ENCODE measurements around the gene AURKAIP1. TPM values are rescaled to one million over a fixed set of nuclear protein-coding genes. Genes with fewer than 3 reads are reported as not detected.
"Not testable (repeated sequence)": the region's sequence is repeated elsewhere in the genome, so short reads cannot be mapped to it uniquely, and the experiment has no call there.

AURKAIP1 gene
- total and polyA plus RNA-seq, 9 donors, result 6.0 to 94.0 (median 73.2) TPM

DNA sequence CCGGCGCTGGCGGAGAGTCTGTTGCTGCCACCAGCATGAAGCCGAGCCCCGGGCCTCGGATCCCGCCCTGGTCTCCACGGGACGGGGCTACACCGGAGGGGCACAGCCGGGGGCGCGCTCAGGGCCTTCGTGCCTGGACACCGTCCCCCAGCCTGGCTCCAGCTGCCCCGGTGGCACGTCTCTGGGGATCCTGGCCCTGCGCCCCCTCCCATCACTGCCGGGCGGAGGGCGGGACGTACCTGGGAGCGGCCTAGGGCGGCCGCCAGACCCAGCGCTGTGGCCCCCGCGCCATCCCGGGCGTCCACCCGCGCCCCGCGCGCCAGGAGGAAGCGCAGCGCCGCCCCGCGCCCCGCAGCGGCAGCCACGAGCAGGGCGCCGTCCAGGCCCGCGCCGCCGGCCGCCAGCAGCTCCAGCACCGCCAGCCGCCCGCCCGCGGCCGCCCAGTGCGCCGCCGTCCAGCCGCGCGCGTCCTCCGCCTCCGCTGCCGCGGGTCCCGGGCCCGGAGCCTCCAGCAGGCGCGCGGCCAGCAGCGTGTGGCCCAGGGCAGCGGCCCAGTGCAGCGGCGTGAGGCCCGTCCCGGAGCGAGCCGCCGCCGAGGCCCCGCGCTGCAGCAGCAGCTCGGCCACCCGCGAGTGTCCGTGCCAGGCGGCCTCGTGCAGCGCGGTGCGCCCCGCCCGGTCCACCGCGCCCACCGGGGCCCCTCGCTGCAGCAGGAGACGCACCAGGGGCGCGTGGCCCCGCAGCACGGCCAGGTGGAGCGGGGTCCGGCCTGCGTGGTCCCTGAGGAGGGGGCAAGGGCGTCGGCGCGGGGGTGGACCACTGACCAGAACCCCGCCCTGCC, 45.0 kb upstream of the AURKAIP1 start:
- Histone ChIP-seq H3K9me3 (no peaks in the 10 kb centered on the region), H3K36me3 (no peaks in the 10 kb centered on the region), H3K4me3 (peak overlapping the region; percentile 34), H3K27me3 (no peaks in the 10 kb centered on the region), H3K27ac (peak overlapping the region; percentile 74 to 83), H3K4me1 (ENCODE audit: insufficient read depth) (peaks cover 9% of the 10 kb centered on the region)
- DNase-seq, result peak in 3 of 5 donors; percentile 51 to 73 (median 65)
- intact Hi-C loops (cut with DNase I), result no loop called here
- TF ChIP-seq, protein P1, sequence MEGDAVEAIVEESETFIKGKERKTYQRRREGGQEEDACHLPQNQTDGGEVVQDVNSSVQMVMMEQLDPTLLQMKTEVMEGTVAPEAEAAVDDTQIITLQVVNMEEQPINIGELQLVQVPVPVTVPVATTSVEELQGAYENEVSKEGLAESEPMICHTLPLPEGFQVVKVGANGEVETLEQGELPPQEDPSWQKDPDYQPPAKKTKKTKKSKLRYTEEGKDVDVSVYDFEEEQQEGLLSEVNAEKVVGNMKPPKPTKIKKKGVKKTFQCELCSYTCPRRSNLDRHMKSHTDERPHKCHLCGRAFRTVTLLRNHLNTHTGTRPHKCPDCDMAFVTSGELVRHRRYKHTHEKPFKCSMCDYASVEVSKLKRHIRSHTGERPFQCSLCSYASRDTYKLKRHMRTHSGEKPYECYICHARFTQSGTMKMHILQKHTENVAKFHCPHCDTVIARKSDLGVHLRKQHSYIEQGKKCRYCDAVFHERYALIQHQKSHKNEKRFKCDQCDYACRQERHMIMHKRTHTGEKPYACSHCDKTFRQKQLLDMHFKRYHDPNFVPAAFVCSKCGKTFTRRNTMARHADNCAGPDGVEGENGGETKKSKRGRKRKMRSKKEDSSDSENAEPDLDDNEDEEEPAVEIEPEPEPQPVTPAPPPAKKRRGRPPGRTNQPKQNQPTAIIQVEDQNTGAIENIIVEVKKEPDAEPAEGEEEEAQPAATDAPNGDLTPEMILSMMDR (IDR thresholded peaks at IDR 0.05), result peak in 2 of 3 donors; percentile 14 to 33
- TF ChIP-seq EP300 (IDR thresholded peaks at IDR 0.05), result no peak
- WGBS, 3 donors, result 2 to 9% (median 7%) methylated on average over 43 to 112 of the region's 112 CpGs

DNA sequence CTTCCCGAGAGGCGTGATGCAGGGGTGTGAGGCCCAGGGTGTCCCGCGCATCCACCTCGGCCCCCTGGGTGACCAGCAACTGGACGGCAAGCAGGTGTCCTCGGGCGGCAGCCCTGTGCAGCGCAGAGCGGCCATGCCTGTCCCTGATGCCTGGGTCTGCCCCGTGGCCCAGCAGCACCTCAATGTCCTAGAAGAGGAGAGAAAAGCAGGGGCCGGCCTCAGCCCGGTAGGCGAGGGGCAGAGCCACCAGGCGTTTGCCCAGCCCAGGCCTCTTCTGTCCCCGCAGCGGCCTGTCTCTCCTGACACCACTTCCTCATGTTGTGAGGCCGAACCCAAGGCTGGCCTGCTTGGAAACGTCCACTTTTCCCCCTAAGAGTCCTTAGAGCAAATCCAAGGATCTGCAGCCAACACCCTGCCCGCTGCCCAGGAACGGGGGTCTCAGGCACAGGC, 44.4 kb upstream of the AURKAIP1 start:
- TF ChIP-seq, protein P1 (IDR thresholded peaks at IDR 0.05), result no peak
- TF ChIP-seq POLR2A (IDR thresholded peaks at IDR 0.05), result no peak
- TF ChIP-seq EP300 (IDR thresholded peaks at IDR 0.05), result no peak
- peak in 2 of 5 donors; percentile 32 to 38 for DNase-seq
- intact Hi-C loops (cut with DNase I), result no loop called here
- Histone ChIP-seq H3K27ac (peak overlapping the region; percentile 74 to 83), H3K4me1 (ENCODE audit: insufficient read depth) (peaks cover 9% of the 10 kb centered on the region), H3K36me3 (no peaks in the 10 kb centered on the region), H3K9me3 (no peaks in the 10 kb centered on the region), H3K4me3 (peak overlapping the region; percentile 34), H3K27me3 (no peaks in the 10 kb centered on the region)
- 74 to 81% (median 75%) methylated on average over 15 to 21 of the region's 21 CpGs for WGBS, 3 donors

DNA sequence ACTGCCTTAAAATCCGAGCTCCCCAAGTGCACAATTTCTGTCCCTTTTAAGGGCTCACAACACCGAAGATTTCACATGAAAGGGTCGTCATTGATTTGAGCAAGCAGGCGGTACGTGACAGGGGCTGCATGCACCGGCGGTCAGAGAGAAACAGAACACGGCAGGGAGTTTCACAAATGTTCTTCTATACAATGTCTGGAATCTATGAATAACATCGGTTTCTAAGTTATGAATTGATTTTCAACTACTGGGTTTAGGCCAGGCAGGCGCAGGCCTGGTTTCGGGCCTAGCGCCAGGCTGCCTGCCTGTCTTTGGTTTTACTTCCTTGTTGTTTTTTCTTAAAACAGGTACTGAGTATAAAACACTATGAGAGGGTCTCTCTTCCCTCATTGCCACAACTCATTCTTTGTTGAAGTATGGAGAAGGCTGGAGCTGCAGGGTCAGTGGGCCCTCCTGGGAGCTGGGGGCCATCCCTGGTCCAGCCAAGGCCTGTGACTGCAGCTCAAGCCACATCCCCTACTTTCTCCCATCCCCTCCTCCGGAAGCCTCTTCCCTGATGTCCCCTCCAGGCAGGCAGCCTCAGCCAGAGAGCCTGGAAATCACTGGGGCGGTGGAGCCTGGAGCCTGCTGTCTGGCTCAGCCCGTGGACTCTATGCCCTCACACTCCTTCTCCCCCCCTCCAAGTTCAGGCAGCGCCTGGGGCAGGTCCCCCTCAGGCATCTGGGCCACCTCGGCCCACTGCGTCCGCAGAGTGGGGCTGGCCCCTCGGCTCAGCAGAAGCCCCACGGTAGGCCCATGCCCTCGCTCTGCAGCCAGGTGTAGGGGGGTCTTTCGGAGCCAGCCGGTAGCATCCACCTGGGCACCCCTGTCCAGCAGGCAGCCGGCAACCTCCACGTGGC, 43.7 kb upstream of the AURKAIP1 start:
- H3K9me3 ChIP-seq, result no peaks in the 10 kb centered on the region
- TF ChIP-seq POLR2A (IDR thresholded peaks at IDR 0.05), result no peak
- no peak for TF ChIP-seq EP300 (IDR thresholded peaks at IDR 0.05)
- TF ChIP-seq, protein P1 (IDR thresholded peaks at IDR 0.05), result no peak
- H3K36me3 ChIP-seq, result no peaks in the 10 kb centered on the region
- intact Hi-C loops (cut with DNase I), result no loop called here
- no peak overlapping the region for H3K4me3 ChIP-seq
- no peak overlapping the region for H3K27ac ChIP-seq
- peaks cover 9% of the 10 kb centered on the region for H3K4me1 ChIP-seq (ENCODE audit: insufficient read depth)
- no peak for DNase-seq
- WGBS, 3 donors, result 88 to 92% (median 90%) methylated on average over 19 to 26 of the region's 26 CpGs
- no peaks in the 10 kb centered on the region for H3K27me3 ChIP-seq

DNA sequence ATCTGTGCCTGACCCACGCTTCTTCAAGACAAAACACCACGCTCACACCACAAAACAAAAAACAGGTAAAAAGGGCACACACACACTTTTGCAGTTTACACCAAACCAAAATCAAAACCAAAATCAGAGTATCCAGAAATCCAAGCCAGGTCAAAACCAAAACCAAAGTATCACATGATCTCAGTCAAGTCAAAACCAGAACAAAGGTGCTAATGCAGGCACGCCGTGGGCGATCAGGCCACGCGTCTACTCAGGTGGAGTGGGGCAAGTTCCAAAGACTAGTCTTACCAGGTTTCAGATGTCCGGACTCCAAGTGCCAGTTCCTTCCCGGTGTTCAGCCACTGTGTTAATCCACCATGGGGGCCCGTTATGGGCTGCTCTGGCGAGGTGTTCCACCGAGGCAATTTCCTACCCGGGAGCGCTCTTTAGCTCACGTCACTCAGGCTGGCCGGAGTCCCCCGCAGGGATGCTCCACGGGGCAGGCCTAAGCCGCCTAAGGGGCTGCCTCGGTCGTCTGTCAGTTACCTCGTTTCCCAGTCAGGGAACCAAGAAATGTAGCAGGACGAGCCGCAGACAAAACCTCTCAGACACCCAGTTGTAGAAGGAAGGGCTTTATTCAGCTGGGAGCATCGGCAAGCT, 42.9 kb upstream of the AURKAIP1 start:
- intact Hi-C loops (cut with DNase I); H3K36me3 ChIP-seq; H3K4me3 ChIP-seq; H3K27ac ChIP-seq; H3K4me1 ChIP-seq (ENCODE audit: insufficient read depth); H3K9me3 ChIP-seq; H3K27me3 ChIP-seq; DNase-seq: not testable (repeated sequence)
- WGBS, 3 donors, result 86 to 93% (median 87%) methylated on average over 25 of the region's 25 CpGs

DNA sequence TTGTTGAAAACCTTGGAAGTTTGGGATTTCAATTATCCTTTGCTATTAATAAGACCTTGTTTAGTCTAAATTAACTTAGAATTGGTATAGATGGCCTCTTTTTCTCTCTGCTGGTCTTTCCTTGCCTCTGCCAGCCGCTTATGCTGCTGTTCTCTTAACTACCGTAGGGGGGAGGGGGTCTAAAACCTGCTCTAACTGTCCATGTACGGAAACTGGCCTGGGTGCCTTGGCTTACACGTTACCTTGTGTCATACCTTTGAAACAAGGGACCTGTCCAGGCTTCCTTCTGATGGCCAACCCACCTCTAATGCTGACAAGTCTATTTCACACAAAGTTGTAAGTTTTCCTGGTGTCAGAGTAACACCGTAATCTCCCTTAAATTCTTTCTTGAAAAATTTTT, 42.4 kb upstream of the AURKAIP1 start:
- H3K36me3 ChIP-seq; intact Hi-C loops (cut with DNase I); DNase-seq; H3K27ac ChIP-seq; H3K27me3 ChIP-seq; H3K4me3 ChIP-seq; H3K4me1 ChIP-seq (ENCODE audit: insufficient read depth); H3K9me3 ChIP-seq: not testable (repeated sequence)
- 50 to 70% (median 53%) methylated on average over 5 of the region's 5 CpGs for WGBS, 3 donors

Data from ovary (tissue), 9 donors.